Smooth muscle cell (in vitro differentiated cells): ENCODE measurements around the gene NUDT21. TPM values are rescaled to one million over a fixed set of nuclear protein-coding genes. Genes with fewer than 3 reads are reported as not detected.

Experiments used
- DNase-seq: peaks from one replicate; lab custom pipeline; 2025; ENCODE audit not compliant: unreplicated experiment; lab: John Stamatoyannopoulos, UW
- H2AFZ ChIP-seq: fragments of 200-600 bp; sonication (generic); 2 replicates; pipeline ENCODE4 v1.6.0; 2016; ENCODE audit warnings: antibody characterized with exemption, low read depth, mild to moderate bottlenecking
- H3F3A ChIP-seq: fragments of 200-600 bp; sonication (generic); 2 replicates; pipeline ENCODE4 v1.6.0; 2017; ENCODE audit warnings: antibody characterized with exemption, low read depth
- H3K27ac ChIP-seq: fragments of 200-600 bp; sonication (generic); 2 replicates; pipeline ENCODE4 v1.5.1; 2016; ENCODE audit warnings: low read depth, mild to moderate bottlenecking
- H3K27me3 ChIP-seq: fragments of 200-600 bp; sonication (generic); 2 replicates; pipeline ENCODE4 v1.6.1; 2016; ENCODE audit warnings: low read depth, mild to moderate bottlenecking
- H3K36me3 ChIP-seq: fragments of 200-600 bp; sonication (generic); 2 replicates; pipeline ENCODE4 v1.5.1; 2016; ENCODE audit warnings: low read depth
- H3K4me1 ChIP-seq: fragments of 200-600 bp; sonication (generic); 2 replicates; pipeline ENCODE4 v1.5.1; 2016; ENCODE audit warnings: low read depth
- H3K4me2 ChIP-seq: fragments of 200-600 bp; sonication (generic); 2 replicates; pipeline ENCODE4 v1.6.0; 2016; ENCODE audit warnings: mild to moderate bottlenecking
- H3K4me3 ChIP-seq: fragments of 200-600 bp; sonication (generic); 2 replicates; pipeline ENCODE4 v1.5.1; 2016; ENCODE audit warnings: mild to moderate bottlenecking
- H3K79me2 ChIP-seq: fragments of 200-600 bp; sonication (generic); 2 replicates; pipeline ENCODE4 v1.6.0; 2016; ENCODE audit warnings: low read depth, mild to moderate bottlenecking
- H3K9ac ChIP-seq: fragments of 200-600 bp; sonication (generic); 2 replicates; pipeline ENCODE4 v1.6.0; 2016; ENCODE audit warnings: low read depth
- H3K9me3 ChIP-seq: fragments of 200-600 bp; sonication (generic); replicated peaks from 2 replicates; pipeline ENCODE4 v1.5.1; 2016; ENCODE audit warnings: low read depth
- H4K20me1 ChIP-seq: fragments of 200-600 bp; sonication (generic); 2 replicates; pipeline ENCODE4 v1.6.0; 2016; ENCODE audit warnings: low read depth
- WGBS: methylation state at CpG from one replicate; pipeline ENCODE4 v1.1.7; 2016; ENCODE audit warnings: low lambda C conversion rate; 5-methylcytosine and 5-hydroxymethylcytosine counted together
- polyA plus RNA-seq: library from polyadenylated mRNA; unstranded; fragments of >200 nt; fragmentation: Nextera tagmentation; extraction: Ambion mirVana; gene quantifications from 2 replicates; pipeline ENCODE4 v1.2.1, GENCODE V29; 2016
- total RNA-seq: library from RNA; depleted of rRNA; stranded (reverse); fragments of >200 nt; gene quantifications from 2 replicates; pipeline ENCODE4 v1.2.3, GENCODE V29; 2014
- TF ChIP-seq, protein P1 (sequence below): fragments of 200-600 bp; sonication (generic); IDR thresholded peaks from 2 replicates; pipeline ENCODE4 v1.5.1; 2017; ENCODE audit warnings: borderline replicate concordance, mild to moderate bottlenecking, antibody characterized with exemption; ENCODE audit not compliant: insufficient read depth, poor library complexity, severe bottlenecking

NUDT21 gene
- total and polyA plus RNA-seq, 2 experiments from 2014 or later = 44.4 to 101 TPM

- Histone ChIP-seq H3K4me1 (peaks cover 4% of the 10 kb centered on the region), H3K79me2 (peaks cover 42% of the 10 kb centered on the region), H3K4me3 (no peak overlapping the region), H3F3A (no peaks in the 10 kb centered on the region), H2AFZ (no peak overlapping the region), H3K9me3 (no peaks in the 10 kb centered on the region), H3K27me3 (no peaks in the 10 kb centered on the region), H3K27ac (no peak overlapping the region), H3K9ac (no peak overlapping the region), H4K20me1 (peaks cover 54% of the 10 kb centered on the region), H3K4me2 (no peak overlapping the region), H3K36me3 (no peaks in the 10 kb centered on the region)
- TF ChIP-seq, protein P1, sequence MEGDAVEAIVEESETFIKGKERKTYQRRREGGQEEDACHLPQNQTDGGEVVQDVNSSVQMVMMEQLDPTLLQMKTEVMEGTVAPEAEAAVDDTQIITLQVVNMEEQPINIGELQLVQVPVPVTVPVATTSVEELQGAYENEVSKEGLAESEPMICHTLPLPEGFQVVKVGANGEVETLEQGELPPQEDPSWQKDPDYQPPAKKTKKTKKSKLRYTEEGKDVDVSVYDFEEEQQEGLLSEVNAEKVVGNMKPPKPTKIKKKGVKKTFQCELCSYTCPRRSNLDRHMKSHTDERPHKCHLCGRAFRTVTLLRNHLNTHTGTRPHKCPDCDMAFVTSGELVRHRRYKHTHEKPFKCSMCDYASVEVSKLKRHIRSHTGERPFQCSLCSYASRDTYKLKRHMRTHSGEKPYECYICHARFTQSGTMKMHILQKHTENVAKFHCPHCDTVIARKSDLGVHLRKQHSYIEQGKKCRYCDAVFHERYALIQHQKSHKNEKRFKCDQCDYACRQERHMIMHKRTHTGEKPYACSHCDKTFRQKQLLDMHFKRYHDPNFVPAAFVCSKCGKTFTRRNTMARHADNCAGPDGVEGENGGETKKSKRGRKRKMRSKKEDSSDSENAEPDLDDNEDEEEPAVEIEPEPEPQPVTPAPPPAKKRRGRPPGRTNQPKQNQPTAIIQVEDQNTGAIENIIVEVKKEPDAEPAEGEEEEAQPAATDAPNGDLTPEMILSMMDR = no peak
- 82% methylated on average over 5 of the region's 5 CpGs for WGBS
- DNase-seq = no peak
These were observed 36.8 kb downstream of the NUDT21 start for GRCh38 chr16:56414366-56414765.

DNA sequence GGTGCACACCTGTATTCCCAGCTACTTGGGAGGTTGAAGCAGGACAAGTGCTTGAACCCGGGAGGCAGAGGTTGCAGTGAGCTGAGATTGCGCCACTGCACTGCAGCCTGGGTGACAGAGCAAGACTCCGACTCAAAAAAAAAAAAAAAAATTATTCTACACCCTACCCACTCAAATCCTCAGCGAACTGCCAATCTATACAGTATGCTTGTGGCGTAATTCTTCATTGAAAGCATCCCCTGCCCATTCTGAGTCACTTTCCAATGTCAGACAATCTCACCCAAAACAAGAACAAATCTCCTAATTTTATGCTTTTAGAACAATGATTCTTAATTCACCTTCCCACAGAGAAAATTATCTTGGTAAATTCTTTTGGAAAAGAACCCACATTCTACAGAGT lies 37.8 kb downstream of the NUDT21 start:
- Histone ChIP-seq H3K27me3 (no peaks in the 10 kb centered on the region), H3K9me3 (no peaks in the 10 kb centered on the region), H3K79me2 (peaks cover 35% of the 10 kb centered on the region)

GRCh38 chr16:56411624-56412023 lies 39.5 kb downstream of the NUDT21 start:
- TF ChIP-seq, protein P1 = no peak
- H3K9ac ChIP-seq = no peak overlapping the region
- H3K4me3 ChIP-seq = no peak overlapping the region
- 94% methylated on average over 2 of the region's 2 CpGs for WGBS
- peaks cover 28% of the 10 kb centered on the region for H4K20me1 ChIP-seq
- no peak overlapping the region for H2AFZ ChIP-seq
- peak overlapping the region; percentile 8 for H3K27ac ChIP-seq
- H3K9me3 ChIP-seq = no peaks in the 10 kb centered on the region
- no peak overlapping the region for H3K4me2 ChIP-seq
- DNase-seq = no peak
- H3K36me3 ChIP-seq = no peaks in the 10 kb centered on the region
- H3K4me1 ChIP-seq = peaks cover 4% of the 10 kb centered on the region
- H3F3A ChIP-seq = no peaks in the 10 kb centered on the region
- no peaks in the 10 kb centered on the region for H3K27me3 ChIP-seq
- peaks cover 18% of the 10 kb centered on the region for H3K79me2 ChIP-seq

More for the DNA sequence above, 37.8 kb downstream of the NUDT21 start:
- TF ChIP-seq, protein P1 = no peak
- no peak overlapping the region for H2AFZ ChIP-seq
- 77% methylated on average over 5 of the region's 5 CpGs for WGBS
- no peaks in the 10 kb centered on the region for H3F3A ChIP-seq
- no peak overlapping the region for H3K9ac ChIP-seq
- no peak overlapping the region for H3K4me2 ChIP-seq
- peaks cover 4% of the 10 kb centered on the region for H3K4me1 ChIP-seq
- no peak overlapping the region for H3K4me3 ChIP-seq
- DNase-seq = no peak
- H3K36me3 ChIP-seq = no peaks in the 10 kb centered on the region
- peaks cover 46% of the 10 kb centered on the region for H4K20me1 ChIP-seq
- no peak overlapping the region for H3K27ac ChIP-seq

GRCh38 chr16:56411123-56411522 lies 40.0 kb downstream of the NUDT21 start:
- Histone ChIP-seq H3K9me3 (no peaks in the 10 kb centered on the region), H2AFZ (no peak overlapping the region), H3K27me3 (no peaks in the 10 kb centered on the region), H3F3A (no peaks in the 10 kb centered on the region), H3K27ac (peak overlapping the region; percentile 8), H3K4me2 (no peak overlapping the region), H3K79me2 (peaks cover 13% of the 10 kb centered on the region), H4K20me1 (peaks cover 23% of the 10 kb centered on the region), H3K4me3 (no peak overlapping the region), H3K9ac (no peak overlapping the region), H3K36me3 (no peaks in the 10 kb centered on the region), H3K4me1 (peaks cover 4% of the 10 kb centered on the region)
- 73% methylated on average over 5 of the region's 5 CpGs for WGBS
- TF ChIP-seq, protein P1 = no peak
- no peak for DNase-seq
